Measurements from ENCODE around the gene NDUFA12.
"Not testable (repeated sequence)": the region's sequence is repeated elsewhere in the genome, so short reads cannot be mapped to it uniquely, and the experiment has no call there.

NDUFA12 gene

GRCh38 chr12:94997061-94997460 is 6.4 kb downstream of the NDUFA12 start:
- H3K4me3 ChIP-seq (ENCODE audit: low read depth, low read length), result no peak overlapping the region
- TF ChIP-seq CTCF (IDR thresholded peaks at IDR 0.05; ENCODE audit: low read depth, low read length, missing control alignments), result no peak
- DNase-seq (ENCODE audit: low read depth), result no peak

- no peak for DNase-seq (ENCODE audit: low read depth)
- TF ChIP-seq CTCF (IDR thresholded peaks at IDR 0.05; ENCODE audit: low read depth, low read length, missing control alignments), result no peak
- H3K4me3 ChIP-seq (ENCODE audit: low read depth, low read length), result no peak overlapping the region
Measured at GRCh38 chr12:94994312-94994711, 9.2 kb downstream of the NDUFA12 start.

GRCh38 chr12:94993855-94994254 is 9.6 kb downstream of the NDUFA12 start:
- H3K4me3 ChIP-seq (ENCODE audit: low read depth, low read length); DNase-seq (ENCODE audit: low read depth): not testable (repeated sequence)

- no peak for TF ChIP-seq CTCF (IDR thresholded peaks at IDR 0.05; ENCODE audit: low read depth, low read length, missing control alignments)
- no peak overlapping the region for H3K4me3 ChIP-seq (ENCODE audit: low read depth, low read length)
- no peak for DNase-seq (ENCODE audit: low read depth)
Measured at GRCh38 chr12:94990222-94990621, 13.3 kb downstream of the NDUFA12 start.

- no peak overlapping the region for H3K4me3 ChIP-seq (ENCODE audit: low read depth, low read length)
- TF ChIP-seq CTCF (IDR thresholded peaks at IDR 0.05; ENCODE audit: low read depth, low read length, missing control alignments), result no peak
- DNase-seq (ENCODE audit: low read depth), result no peak
Measured at GRCh38 chr12:94988471-94988870, 15.0 kb downstream of the NDUFA12 start.

- no peak for DNase-seq (ENCODE audit: low read depth)
Measured at GRCh38 chr12:94987801-94988200, 15.7 kb downstream of the NDUFA12 start.

GRCh38 chr12:94987076-94987669 is 16.3 kb downstream of the NDUFA12 start:
- H3K4me3 ChIP-seq (ENCODE audit: low read depth, low read length), result no peak overlapping the region
- no peak for TF ChIP-seq CTCF (IDR thresholded peaks at IDR 0.05; ENCODE audit: low read depth, low read length, missing control alignments)
- no peak for DNase-seq (ENCODE audit: low read depth)

More at GRCh38 chr12:94987801-94988200, 15.7 kb downstream of the NDUFA12 start:
- H3K4me3 ChIP-seq (ENCODE audit: low read depth, low read length), result no peak overlapping the region
- TF ChIP-seq CTCF (IDR thresholded peaks at IDR 0.05; ENCODE audit: low read depth, low read length, missing control alignments), result no peak

GRCh38 chr12:94985099-94985498 is 18.4 kb downstream of the NDUFA12 start:
- DNase-seq (ENCODE audit: low read depth); H3K4me3 ChIP-seq (ENCODE audit: low read depth, low read length): not testable (repeated sequence)
